Endothelial cell of umbilical vein (primary cell): ENCODE results near the gene PPP1R15B. TPM values are rescaled to one million over a fixed set of nuclear protein-coding genes. Genes with fewer than 3 reads are reported as not detected.
A peak's percentile ranks its signal among the peaks of the same experiment; 100 is the strongest.

Experiments used
- BruUV-seq: library from RNA; stranded (reverse); fragments of 400-500 nt; replicated peaks from 2 replicates; lab custom pipeline; 2021; lab: Mats Ljungman, UMichigan
- CTCF ChIA-PET: fragments of 300-600, 350-600 bp; sonication (Branson Sonifier 250); formaldehyde crosslinking; loops from one replicate; lab custom pipeline; 2021; ENCODE audit warnings: antibody characterized with exemption, inconsistent platforms; lab: Charles Lee
- POLR2A ChIA-PET: fragments of 300-600, 350-600 bp; sonication (Branson Sonifier 250); formaldehyde crosslinking; loops from one replicate; lab custom pipeline; 2021; ENCODE audit warnings: antibody characterized with exemption, inconsistent platforms; lab: Charles Lee
- DNase-seq: peaks from one replicate; pipeline ENCODE4 v3.0.0-alpha.2; 2011; ENCODE audit warnings: low read depth, low spot score
- FAIRE-seq: peaks from 2 replicates; lab custom pipeline; 2011; peaks lifted over from hg19 to GRCh38; lab: Jason Lieb, UNC
- H2AFZ ChIP-seq: 2 replicates; pipeline ENCODE4 v1.6.0; 2012; ENCODE audit warnings: low read depth, low read length, control low read depth, inconsistent platforms
- H3K27ac ChIP-seq: 2 replicates; pipeline ENCODE4 v1.5.1; 2011; ENCODE audit warnings: low read depth, mild to moderate bottlenecking, control low read depth, low read length, moderate library complexity; ENCODE audit not compliant: insufficient read depth
- H3K27me3 ChIP-seq, 2 experiments: 2 replicates each; pipeline versions ENCODE4 v1.6.0 to v1.6.1; 2011; ENCODE audit warnings: low read length in 2 of 2, mixed read lengths in 1 of 2; ENCODE audit not compliant: control insufficient read depth in 2 of 2, insufficient read depth in 2 of 2
- H3K36me3 ChIP-seq, 2 experiments: 2 replicates in 1 of 2; 3 replicates in 1 of 2; pipeline ENCODE4 v1.5.1; 2011; ENCODE audit warnings: low read length in 2 of 2, mild to moderate bottlenecking in 1 of 2, moderate library complexity in 1 of 2; ENCODE audit not compliant: control insufficient read depth in 2 of 2, insufficient read depth in 2 of 2; ENCODE audit errors: extremely low read depth in 1 of 2
- H3K4me1 ChIP-seq: 3 replicates; pipeline ENCODE4 v1.5.1; 2011; ENCODE audit warnings: mild to moderate bottlenecking, low read length; ENCODE audit not compliant: control insufficient read depth, insufficient read depth; ENCODE audit errors: extremely low read depth
- H3K4me2 ChIP-seq: 2 replicates; pipeline ENCODE4 v1.6.1; 2011; ENCODE audit warnings: low read length, control low read depth, mixed read lengths; ENCODE audit not compliant: insufficient read depth
- H3K4me3 ChIP-seq, 3 experiments: fragments of 200-600 bp in 1 of 3; sonication (generic), shearing (Covaris generic) in 1 of 3; replicated peaks in 1 of 3; 2 replicates each; pipeline ENCODE4 v1.5.1; 2011 to 2016; ENCODE audit warnings: control low read depth in 3 of 3, low read length in 3 of 3, mild to moderate bottlenecking in 2 of 3, inconsistent platforms in 1 of 3, low read depth in 1 of 3, moderate library complexity in 1 of 3; ENCODE audit not compliant: insufficient read depth in 1 of 3
- H3K79me2 ChIP-seq: 2 replicates; pipeline ENCODE4 v1.6.0; 2012; ENCODE audit warnings: low read length, inconsistent platforms; ENCODE audit not compliant: control insufficient read depth, insufficient read depth
- H3K9ac ChIP-seq: replicated peaks from 2 replicates; pipeline ENCODE3; 2011; ENCODE audit warnings: low read length, control low read depth; ENCODE audit not compliant: insufficient read depth; ENCODE audit errors: extremely low read depth
- H3K9me1 ChIP-seq: replicated peaks from 3 replicates; pipeline ENCODE4 v1.6.0; 2011; ENCODE audit warnings: mild to moderate bottlenecking, low read length; ENCODE audit not compliant: control insufficient read depth, insufficient read depth; ENCODE audit errors: extremely low read depth
- H3K9me3 ChIP-seq: replicated peaks from 2 replicates; pipeline ENCODE4 v1.5.1; 2012; ENCODE audit warnings: low read length, inconsistent platforms; ENCODE audit not compliant: control insufficient read depth, insufficient read depth
- H4K20me1 ChIP-seq: replicated peaks from 2 replicates; pipeline ENCODE3; 2011; ENCODE audit warnings: mild to moderate bottlenecking, low read length; ENCODE audit not compliant: control insufficient read depth, insufficient read depth; ENCODE audit errors: extremely low read depth
- EZH2 ChIP-seq: IDR thresholded peaks from 2 replicates; pipeline ENCODE4 v1.6.1; 2012; ENCODE audit warnings: borderline replicate concordance, low read depth, mild to moderate bottlenecking, moderate library complexity, low read length, inconsistent platforms; ENCODE audit not compliant: severe bottlenecking
- FOS ChIP-seq: IDR thresholded peaks from 2 replicates; pipeline ENCODE4 v1.6.1; 2011; ENCODE audit warnings: mild to moderate bottlenecking, low read length, moderate library complexity, borderline replicate concordance; ENCODE audit not compliant: insufficient read depth
- GATA2 ChIP-seq: IDR thresholded peaks from 2 replicates; pipeline ENCODE4 v1.7.0; 2011; ENCODE audit warnings: low read depth, mild to moderate bottlenecking, moderate library complexity, mixed read lengths, low read length; ENCODE audit not compliant: insufficient read length, insufficient read depth
- JUN ChIP-seq: IDR thresholded peaks from 2 replicates; pipeline ENCODE4 v1.6.1; 2011; ENCODE audit warnings: borderline replicate concordance, low read depth; ENCODE audit not compliant: insufficient read length, insufficient read depth
- MAX ChIP-seq: IDR thresholded peaks from 2 replicates; pipeline ENCODE4 v1.6.1; 2011; ENCODE audit not compliant: insufficient read depth, insufficient read length
- MYC ChIP-seq: IDR thresholded peaks from one replicate; pipeline ENCODE4 v1.6.1; 2011; ENCODE audit warnings: mild to moderate bottlenecking, low read depth, low read length
- POLR2A ChIP-seq: IDR thresholded peaks from 2 replicates; pipeline ENCODE4 v1.6.1; 2012; ENCODE audit warnings: low read depth, mild to moderate bottlenecking, control low read depth, low read length
- POLR2AphosphoS5 ChIP-seq: IDR thresholded peaks from 2 replicates; pipeline ENCODE4 v1.6.1; 2012; ENCODE audit warnings: low read depth, mild to moderate bottlenecking, control low read depth, low read length, moderate library complexity; ENCODE audit not compliant: insufficient read depth
- dilution Hi-C: fragments of 300-500 bp; cut with MboI; formaldehyde crosslinking; loops from one replicate; pipeline ENCODE4 v1.15.0; 2019; ENCODE audit warnings: low sequenced_read_pairs; ENCODE audit not compliant: extremely low pct_ligation_motif_present
- intact Hi-C: fragments of 100-400 bp; cut with micrococcal nuclease; formaldehyde crosslinking; loops from one replicate; pipeline ENCODE4 v1.10.0; 2022
- polyA plus RNA-seq, 4 experiments: library from polyadenylated mRNA; depleted of rRNA in 3 of 4; stranded (reverse) in 3 of 4; unstranded in 1 of 4; fragments of >200 nt; gene quantifications; 2 replicates each; pipeline versions ENCODE4 v1.2.1 to v1.2.3, GENCODE V29; 2011 to 2012; ENCODE audit warnings: missing spikeins in 1 of 4
- total RNA-seq: library from RNA; stranded (reverse); gene quantifications from 2 replicates; pipeline ENCODE4 v1.2.3, GENCODE V29; 2021
- TF ChIP-seq, protein P1 (sequence below), 2 donors: IDR thresholded peaks; 1 replicate in 1 of 2; 2 replicates in 1 of 2; pipeline ENCODE4 v1.5.1; 2011; ENCODE audit warnings: low read length in 2 of 2, mild to moderate bottlenecking in 2 of 2, moderate library complexity in 2 of 2, control low read depth in 1 of 2, inconsistent platforms in 1 of 2, low read depth in 1 of 2; ENCODE audit not compliant: insufficient read depth in 1 of 2; ENCODE audit errors: extremely low read depth in 1 of 2

Gene PPP1R15B
- total and polyA plus RNA-seq, 2 donors (not counting 3 experiments of a cell fraction or from before 2014, with no cell fraction given) = 16.8 to 39.8 TPM

DNA sequence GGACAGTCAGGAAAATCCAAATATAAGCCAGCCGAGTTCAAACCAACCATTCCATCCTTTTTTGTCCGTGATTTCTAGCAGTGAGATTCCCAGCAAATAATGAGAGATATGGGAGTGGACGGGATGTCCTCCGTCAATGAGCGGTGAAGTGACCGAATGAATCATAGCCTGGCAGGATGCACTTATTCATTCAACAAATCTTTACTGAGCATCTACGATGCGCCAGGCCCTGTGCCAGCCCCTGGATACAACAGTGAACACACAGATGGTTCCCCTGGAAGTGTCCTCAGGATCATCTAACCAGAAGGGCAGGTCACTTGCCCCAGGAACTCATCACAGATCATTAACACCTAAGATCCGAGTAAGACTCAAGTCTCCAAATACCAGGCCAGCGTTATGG lies 43.7 kb downstream of the PPP1R15B start:
- Histone ChIP-seq H3K4me1 (peaks cover 27% of the 10 kb centered on the region), H3K9ac (no peak overlapping the region), H3K9me1 (no peaks in the 10 kb centered on the region), H3K27ac (peak overlapping the region; percentile 18), H2AFZ (no peak overlapping the region), H4K20me1 (no peaks in the 10 kb centered on the region), H3K4me3 (no peak overlapping the region), H3K9me3 (no peaks in the 10 kb centered on the region), H3K27me3 (no peaks in the 10 kb centered on the region), H3K79me2 (no peaks in the 10 kb centered on the region), H3K36me3 (no peaks in the 10 kb centered on the region), H3K4me2 (peak overlapping the region; percentile 7)
- peak; percentile 50 for DNase-seq
- intact Hi-C loops (loop anchor here (2.0 kb wide), 1 partner anchor 31 kb away; no protein-coding TSS in a partner anchor), dilution Hi-C loops (no loop called here)
- peak; percentile 79 for FAIRE-seq
- ChIA-PET CTCF (interaction anchor here (0.8 to 6.2 kb wide), 5 partner anchors 9 to 205 kb away, joined by 3 to 81 read pairs (median 17); partner anchors contain the start of gene GOLT1A), POLR2A (interaction anchor here (1.4 kb wide), 1 partner anchor 31 kb away, joined by 3 read pairs; no protein-coding TSS in a partner anchor)
- no TSS peak for BruUV-seq
- TF ChIP-seq JUN (peak; percentile 21), GATA2 (peak; percentile 78), MYC (no peak), EZH2 (no peak), FOS (peak; percentile 52), MAX (no peak), POLR2AphosphoS5 (no peak), POLR2A (no peak)
- TF ChIP-seq, protein P1, sequence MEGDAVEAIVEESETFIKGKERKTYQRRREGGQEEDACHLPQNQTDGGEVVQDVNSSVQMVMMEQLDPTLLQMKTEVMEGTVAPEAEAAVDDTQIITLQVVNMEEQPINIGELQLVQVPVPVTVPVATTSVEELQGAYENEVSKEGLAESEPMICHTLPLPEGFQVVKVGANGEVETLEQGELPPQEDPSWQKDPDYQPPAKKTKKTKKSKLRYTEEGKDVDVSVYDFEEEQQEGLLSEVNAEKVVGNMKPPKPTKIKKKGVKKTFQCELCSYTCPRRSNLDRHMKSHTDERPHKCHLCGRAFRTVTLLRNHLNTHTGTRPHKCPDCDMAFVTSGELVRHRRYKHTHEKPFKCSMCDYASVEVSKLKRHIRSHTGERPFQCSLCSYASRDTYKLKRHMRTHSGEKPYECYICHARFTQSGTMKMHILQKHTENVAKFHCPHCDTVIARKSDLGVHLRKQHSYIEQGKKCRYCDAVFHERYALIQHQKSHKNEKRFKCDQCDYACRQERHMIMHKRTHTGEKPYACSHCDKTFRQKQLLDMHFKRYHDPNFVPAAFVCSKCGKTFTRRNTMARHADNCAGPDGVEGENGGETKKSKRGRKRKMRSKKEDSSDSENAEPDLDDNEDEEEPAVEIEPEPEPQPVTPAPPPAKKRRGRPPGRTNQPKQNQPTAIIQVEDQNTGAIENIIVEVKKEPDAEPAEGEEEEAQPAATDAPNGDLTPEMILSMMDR (IDR thresholded peaks at IDR 0.05; ENCODE audit: extremely low read depth in 1 of 2, insufficient read depth in 1 of 2, low read depth in 1 of 2, low read length in 2 of 2) = no peak
